ENCODE results near the gene CALCR. TPM values are rescaled to one million over a fixed set of nuclear protein-coding genes. Genes with fewer than 3 reads are reported as not detected.

Gene CALCR
- total and polyA plus RNA-seq, 9 of the 15 experiments (the other 6 are each of a cell fraction or from before 2014, with no cell fraction given): 0.04 to 0.14 (median 0.09) TPM; not detected in 3

DNA sequence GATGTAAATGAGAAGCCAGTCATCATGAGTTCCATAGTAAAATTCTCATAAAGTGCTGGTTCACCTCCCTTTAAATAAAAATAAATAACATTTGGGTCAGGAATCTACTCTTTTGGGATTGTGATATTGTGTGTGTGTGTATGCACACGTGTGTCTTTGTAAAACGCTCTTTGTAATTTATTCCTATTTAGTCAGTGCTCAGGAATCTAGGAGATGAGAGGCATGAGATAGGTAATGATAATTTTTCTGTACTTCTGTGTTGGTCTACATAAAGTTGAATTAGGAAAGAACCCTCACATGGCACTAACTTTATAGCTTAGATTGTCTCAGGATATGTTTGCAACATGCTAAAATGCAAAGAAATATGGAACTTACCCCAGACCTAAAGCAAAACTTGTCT is 4.9 kb upstream of the CALCR start:
- DNase-seq (ENCODE audit: extremely low read depth in 1 of 4, low spot score in 3 of 4): no peak
- TF ChIP-seq ZNF444 (CRISPR knock-in tag; IDR thresholded peaks at IDR 0.05): no peak
- TF ChIP-seq COPS2 (conservative IDR thresholded peaks at IDR 0.05): no peak
- TF ChIP-seq DACH1 (IDR thresholded peaks at IDR 0.05; ENCODE audit: partially characterized antibody): no peak
- no peak for TF ChIP-seq NRF1 (conservative IDR thresholded peaks at IDR 0.05 in 1 of 2, IDR thresholded peaks at IDR 0.05 in 1 of 2)
- TF ChIP-seq, protein P1, sequence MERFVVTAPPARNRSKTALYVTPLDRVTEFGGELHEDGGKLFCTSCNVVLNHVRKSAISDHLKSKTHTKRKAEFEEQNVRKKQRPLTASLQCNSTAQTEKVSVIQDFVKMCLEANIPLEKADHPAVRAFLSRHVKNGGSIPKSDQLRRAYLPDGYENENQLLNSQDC (CRISPR knock-in tag; IDR thresholded peaks at IDR 0.05): no peak
- TF ChIP-seq ZBED1 (IDR thresholded peaks at IDR 0.05): no peak
- TF ChIP-seq, protein P2, sequence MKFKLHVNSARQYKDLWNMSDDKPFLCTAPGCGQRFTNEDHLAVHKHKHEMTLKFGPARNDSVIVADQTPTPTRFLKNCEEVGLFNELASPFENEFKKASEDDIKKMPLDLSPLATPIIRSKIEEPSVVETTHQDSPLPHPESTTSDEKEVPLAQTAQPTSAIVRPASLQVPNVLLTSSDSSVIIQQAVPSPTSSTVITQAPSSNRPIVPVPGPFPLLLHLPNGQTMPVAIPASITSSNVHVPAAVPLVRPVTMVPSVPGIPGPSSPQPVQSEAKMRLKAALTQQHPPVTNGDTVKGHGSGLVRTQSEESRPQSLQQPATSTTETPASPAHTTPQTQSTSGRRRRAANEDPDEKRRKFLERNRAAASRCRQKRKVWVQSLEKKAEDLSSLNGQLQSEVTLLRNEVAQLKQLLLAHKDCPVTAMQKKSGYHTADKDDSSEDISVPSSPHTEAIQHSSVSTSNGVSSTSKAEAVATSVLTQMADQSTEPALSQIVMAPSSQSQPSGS (CRISPR knock-in tag; IDR thresholded peaks at IDR 0.05): no peak
- TF ChIP-seq PCBP1 (IDR thresholded peaks at IDR 0.05; ENCODE audit: low read depth, low read length, poor library complexity, severe bottlenecking): no peak
- Histone ChIP-seq H3K4me1 (replicated peaks in 1 of 2; ENCODE audit: control insufficient read depth in 2 of 2, insufficient read depth in 2 of 2, low read length in 2 of 2) (no peaks in the 10 kb centered on the region), H4K20me1 (replicated peaks; ENCODE audit: control insufficient read depth, insufficient read depth, low read length) (no peaks in the 10 kb centered on the region), H2AFZ (ENCODE audit: low read depth, low read length) (no peak overlapping the region), H3K4me3 (no peak overlapping the region), H3K36me3 (ENCODE audit: control insufficient read depth, insufficient read depth, low read length) (no peaks in the 10 kb centered on the region), H3K9me1 (ENCODE audit: control insufficient read depth, insufficient read depth, low read length) (no peaks in the 10 kb centered on the region), H3K27ac (ENCODE audit: extremely low read depth, low read depth, low read length) (no peak overlapping the region), H3K9ac (ENCODE audit: insufficient read depth in 1 of 2, low read depth in 2 of 2, low read length in 2 of 2) (no peak overlapping the region), H3K4me2 (ENCODE audit: insufficient read depth, low read length) (no peak overlapping the region), H3K27me3 (ENCODE audit: control insufficient read depth in 2 of 2, insufficient read depth in 2 of 2, low read length in 2 of 2) (peaks cover 16 to 21% of the 10 kb centered on the region in 2 experiments), H3K9me3 (replicated peaks; ENCODE audit: control insufficient read depth, insufficient read depth, low read depth, low read length) (no peaks in the 10 kb centered on the region), H3K79me2 (ENCODE audit: control insufficient read depth, insufficient read depth, low read length) (no peaks in the 10 kb centered on the region)
- BruUV-seq (replicated peaks): no TSS peak
- in situ Hi-C loops (cut with MboI) (no loop called here), intact Hi-C loops (cut with micrococcal nuclease) (no loop called here)
- no peak for FAIRE-seq
- 2% methylated on average over 2 of the region's 2 CpGs for WGBS (ENCODE audit: insufficient coverage, low coverage, missing lambda C conversion rate)
- ChIA-PET POLR2A (interaction anchor here (2.3 kb wide), 1 partner anchor 13 kb away, joined by 5 read pairs; no protein-coding TSS in a partner anchor), CTCF (ENCODE audit: low intra/inter-chr PET ratio) (no interaction called here)
- no peak for ATAC-seq

All from K562 (cell line).